PFSK-1 (cell line): ENCODE measurements around the gene SAPCD1.

Experiments
- FOXP2 ChIP-seq: optimal IDR thresholded peaks from 2 replicates; pipeline ENCODE3; 2011; ENCODE audit warnings: borderline replicate concordance, control low read depth, inconsistent platforms; ENCODE audit not compliant: insufficient read depth; ENCODE audit errors: extremely low read length, extremely low read depth
- POLR2AphosphoS5 ChIP-seq: IDR thresholded peaks from 2 replicates; pipeline ENCODE4 v1.6.1; 2012; ENCODE audit warnings: low read depth, mild to moderate bottlenecking, control low read depth, low read length, moderate library complexity
- SIN3A ChIP-seq: IDR thresholded peaks from 2 replicates; pipeline ENCODE4 v1.6.1; 2012; ENCODE audit warnings: mild to moderate bottlenecking, low read length, moderate library complexity, borderline replicate concordance; ENCODE audit not compliant: insufficient read depth

DNA sequence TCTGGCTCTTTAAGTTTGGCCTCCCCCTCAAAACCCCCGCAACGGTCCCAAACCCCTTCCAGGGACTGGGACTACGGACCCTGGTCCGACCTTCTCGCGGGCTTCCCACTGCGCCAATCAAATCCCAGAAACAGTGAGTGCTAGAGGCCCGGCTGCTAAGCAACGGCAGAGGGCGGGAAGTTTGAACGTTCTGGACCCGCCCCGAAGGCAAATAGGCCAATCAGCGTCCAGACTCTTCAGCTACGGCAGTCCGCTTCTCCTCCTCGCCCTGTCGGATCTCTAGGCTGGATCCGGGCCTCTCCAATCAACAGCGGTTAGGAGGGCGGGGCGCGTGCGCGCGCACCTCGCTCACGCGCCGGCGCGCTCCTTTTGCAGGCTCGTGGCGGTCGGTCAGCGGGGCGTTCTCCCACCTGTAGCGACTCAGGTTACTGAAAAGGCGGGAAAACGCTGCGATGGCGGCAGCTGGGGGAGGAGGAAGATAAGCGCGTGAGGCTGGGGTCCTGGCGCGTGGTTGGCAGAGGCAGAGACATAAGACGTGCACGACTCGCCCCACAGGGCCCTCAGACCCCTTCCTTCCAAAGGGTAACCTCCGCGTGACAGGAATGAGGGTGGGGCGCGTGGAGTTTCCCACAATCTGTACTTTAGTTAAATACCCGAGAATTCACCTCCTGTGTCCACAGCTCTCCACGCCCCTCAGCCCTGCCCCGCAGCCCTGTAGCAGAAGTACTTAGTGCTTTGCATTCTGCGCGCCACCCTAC, 22.6 kb upstream of the SAPCD1 start, which contains the start of gene MSH5:
- TF ChIP-seq SIN3A (0 out of 2 replicates have a peak, but pooled peaks have one; percentile 11), FOXP2 (no peak), POLR2AphosphoS5 (peak; percentile 93)
